Ramos (cell line): ENCODE data around the gene NOSTRIN.

Source experiments
- in situ Hi-C: fragments of 300-500 bp; cut with MboI; formaldehyde crosslinking; loops from one replicate; pipeline ENCODE4 v1.14.3; 2022; ENCODE audit warnings: low sequenced_read_pairs; ENCODE audit not compliant: unreplicated experiment

The NOSTRIN gene

DNA sequence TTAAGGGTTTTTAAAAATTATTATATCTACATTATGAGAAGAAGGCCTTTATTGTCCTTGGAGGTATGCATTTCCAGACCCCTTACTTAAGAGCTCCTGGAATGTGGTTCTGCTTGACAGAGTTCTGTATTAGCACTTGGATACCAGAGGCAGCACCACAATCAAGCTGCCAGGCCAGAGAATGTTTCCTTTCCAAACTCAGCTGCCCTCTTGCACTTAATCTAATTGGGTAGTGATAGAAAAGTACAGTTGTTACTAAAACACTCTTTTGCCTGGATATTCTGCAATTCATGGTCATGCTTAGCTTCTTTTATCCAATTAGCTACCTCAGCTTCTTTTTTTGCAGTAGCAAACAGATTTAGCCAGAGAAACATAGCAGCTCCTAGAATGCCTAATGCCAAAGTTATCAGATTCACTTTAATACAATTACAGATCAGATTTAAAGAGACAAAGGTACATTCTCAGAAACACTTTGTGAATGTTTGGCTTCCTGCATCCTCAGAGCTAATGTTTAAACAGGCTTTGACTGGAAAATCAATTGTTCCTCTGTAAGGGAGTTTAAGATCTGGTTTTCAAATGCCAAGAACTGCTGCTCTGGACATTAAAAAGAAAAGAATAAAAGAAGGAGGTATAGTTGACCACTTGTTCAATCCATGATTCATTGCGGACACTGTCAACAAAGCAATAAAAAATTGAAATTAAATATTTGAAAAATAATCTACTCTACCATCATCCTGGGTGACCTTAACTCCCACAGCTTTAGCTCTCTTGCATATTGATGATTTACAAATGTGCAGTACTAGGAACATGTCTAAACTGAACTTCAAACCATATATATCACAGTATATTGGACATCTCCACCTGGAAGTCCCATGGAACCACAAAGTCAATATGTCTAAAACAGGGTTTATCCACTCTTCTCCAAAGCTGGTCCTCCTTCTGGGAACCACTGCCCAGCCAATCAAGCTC lies 12.8 kb downstream of the NOSTRIN start:
- in situ Hi-C loops: no loop called here

DNA sequence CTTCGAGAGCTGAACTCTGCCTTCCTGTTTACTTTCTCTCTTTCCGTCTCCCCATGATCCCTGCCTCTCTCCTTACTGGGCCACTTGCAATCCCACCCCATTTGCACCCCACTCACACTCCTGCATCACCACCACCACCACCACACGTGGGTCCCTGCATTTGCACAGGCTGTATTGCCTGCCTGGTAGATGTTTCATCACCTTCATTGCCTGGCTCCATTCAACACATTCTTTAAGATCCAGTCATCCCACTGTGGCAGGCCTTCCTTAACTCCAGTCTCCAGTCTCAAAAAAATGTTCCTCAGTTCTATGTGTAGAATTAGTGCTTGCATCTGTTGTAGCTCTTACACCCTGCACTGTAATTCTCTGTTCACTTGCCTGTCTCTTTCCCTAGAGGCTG lies 13.9 kb downstream of the NOSTRIN start:
- in situ Hi-C loops: no loop called here

DNA sequence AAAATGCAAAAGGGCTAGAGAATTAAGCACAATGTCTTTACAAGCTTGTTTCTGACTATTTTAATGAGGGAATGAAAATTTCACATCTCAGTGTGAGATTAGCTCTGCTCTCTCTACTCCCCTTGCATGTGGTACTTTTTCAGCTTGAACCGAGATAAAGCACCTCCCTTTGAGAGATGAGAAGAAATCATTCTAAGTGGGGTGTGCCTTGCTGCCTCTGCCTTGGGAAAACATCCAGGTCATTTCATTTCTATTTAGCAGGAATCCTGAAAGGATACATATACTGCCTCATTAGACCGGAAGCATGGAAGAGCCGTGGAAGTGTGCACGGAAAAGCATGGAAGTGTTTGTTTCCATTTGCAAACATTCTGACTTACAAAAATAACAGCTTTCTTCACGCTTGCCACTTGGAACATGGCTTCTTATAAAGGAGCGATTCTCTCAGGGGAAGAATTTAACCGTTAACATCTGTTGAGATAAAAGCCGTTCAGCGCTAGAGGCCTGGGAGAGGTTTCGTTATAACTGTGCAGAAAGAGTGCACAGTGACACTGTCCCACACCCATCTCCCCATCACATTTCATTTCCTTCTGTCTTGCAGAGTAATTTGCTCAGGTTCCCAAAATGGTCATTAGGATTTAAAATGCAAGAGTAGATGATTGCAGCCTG lies 16.7 kb downstream of the NOSTRIN start:
- in situ Hi-C loops: no loop called here

DNA sequence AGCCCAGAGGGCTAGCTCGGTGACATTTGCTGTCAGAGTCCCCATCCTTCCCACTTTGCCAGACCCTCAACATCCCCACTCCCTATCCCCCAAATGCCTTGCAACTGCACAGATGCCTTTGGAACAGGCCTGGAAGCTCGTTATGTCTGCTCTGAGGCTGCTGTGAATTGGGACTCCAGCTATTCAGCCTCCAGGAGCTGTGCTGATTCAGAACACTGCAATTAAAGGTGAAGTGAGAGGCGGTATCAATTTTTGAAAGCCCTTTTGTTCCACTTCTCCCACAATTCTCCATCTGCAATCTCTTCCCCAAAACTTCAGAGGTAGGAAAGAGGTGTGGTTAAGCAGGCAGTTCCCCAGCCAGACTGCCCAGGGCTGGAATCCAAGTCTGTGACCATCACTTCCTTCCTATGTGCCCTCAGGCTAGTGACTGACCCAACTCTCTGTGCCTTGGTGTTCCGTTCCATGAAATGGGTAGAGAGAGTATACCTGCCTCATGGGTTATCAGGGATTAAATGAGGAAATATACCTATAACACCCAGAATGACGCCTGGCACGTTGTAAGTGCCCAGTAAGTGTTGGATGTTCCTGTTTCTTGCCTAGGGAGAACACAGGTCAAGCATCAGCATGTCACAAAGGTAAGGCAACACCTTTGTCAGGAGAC lies 17.5 kb downstream of the NOSTRIN start:
- in situ Hi-C loops: no loop called here

DNA sequence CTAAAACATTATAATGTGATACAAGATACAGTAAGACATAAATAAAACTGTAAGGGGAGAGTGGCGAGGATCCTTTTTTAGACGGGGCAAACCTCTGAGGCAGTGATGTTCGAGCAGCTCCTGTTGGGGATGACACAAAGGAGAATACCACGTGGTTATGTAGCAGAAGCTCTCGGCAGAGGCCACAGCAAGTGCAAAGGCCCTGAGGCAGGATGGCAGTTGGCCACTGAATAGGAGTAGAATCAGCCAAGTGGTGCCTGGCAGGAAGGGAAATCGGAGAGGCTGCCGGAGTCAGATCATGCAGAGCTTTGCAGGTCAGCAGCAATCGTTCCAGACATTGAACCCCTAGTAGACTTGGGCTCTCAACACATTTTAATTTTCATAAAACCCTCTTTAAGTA lies 19.1 kb downstream of the NOSTRIN start:
- in situ Hi-C loops: no loop called here

DNA sequence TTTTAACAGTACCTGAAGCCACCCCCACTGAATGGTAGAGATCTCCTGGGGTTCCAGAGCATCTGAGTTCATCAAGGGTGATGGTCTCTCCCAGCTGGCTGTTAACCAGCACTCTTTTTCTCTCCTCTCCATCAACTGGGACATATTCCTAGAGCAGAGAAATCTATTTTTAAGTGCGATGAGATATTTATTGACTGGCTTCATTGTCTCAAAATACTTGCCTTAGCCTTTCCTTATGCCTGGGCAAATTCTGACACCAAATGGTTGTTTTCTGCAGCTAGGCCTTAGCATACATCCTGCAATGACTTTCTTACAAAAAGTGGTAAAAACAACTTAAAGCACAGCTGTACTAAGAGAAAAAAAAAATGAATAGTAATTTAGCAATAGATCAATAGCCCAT lies 19.6 kb downstream of the NOSTRIN start:
- in situ Hi-C loops: no loop called here

DNA sequence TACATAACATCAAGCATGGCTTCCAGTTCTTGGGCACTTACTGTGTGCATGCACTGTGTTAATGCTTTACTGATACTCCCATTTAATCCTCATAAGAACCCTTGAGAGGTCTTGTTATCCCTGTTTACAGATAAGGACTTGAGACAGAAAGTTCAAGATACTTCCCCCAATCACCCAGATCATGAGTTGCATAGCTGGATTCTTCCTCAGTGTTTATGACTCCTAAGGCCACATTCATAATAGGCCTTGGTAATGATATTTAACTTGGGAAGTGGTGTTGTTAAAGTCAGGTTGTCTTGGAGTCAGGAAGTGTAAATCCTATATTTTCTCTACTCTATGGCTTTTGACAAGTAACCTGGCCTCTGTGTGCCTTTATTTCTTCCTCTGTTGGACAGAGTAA lies 22.7 kb downstream of the NOSTRIN start:
- in situ Hi-C loops: no loop called here

DNA sequence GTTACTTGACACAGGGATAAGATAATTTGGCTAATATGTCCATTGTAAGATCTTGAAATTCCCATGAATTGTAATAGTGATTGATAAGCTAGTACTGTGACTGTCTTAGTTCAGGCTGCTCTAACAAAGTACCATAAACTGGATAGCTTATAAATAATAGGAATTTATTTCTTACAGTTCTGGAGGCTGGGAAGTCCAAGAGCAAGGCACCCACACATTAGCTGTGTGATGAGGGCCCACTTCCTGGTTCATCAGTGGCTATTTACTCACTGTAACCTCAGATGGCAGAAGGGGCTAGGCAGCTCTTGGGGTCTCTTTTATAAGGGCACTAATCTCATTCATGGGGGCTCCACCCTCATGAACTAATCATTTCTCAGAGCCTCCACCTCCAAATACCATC lies 28.5 kb downstream of the NOSTRIN start:
- in situ Hi-C loops: no loop called here

DNA sequence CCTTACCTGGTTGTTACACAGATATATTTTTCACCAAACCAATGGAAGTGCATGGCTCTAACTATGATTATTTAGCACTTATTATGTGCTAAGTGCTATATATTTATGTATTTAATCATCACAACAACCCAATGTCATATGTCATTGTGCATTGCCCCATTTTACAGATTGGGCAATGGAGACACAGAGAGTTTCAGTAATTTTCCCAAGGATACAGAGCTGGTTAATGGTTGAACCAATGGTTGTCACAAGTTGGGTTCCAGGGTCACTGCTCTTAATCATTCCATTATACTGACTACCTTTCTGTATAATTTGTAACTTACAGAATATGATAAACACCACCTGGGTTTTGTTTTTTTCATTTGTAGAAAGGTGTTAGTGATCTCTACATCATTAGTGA lies 29.2 kb downstream of the NOSTRIN start:
- in situ Hi-C loops: no loop called here

DNA sequence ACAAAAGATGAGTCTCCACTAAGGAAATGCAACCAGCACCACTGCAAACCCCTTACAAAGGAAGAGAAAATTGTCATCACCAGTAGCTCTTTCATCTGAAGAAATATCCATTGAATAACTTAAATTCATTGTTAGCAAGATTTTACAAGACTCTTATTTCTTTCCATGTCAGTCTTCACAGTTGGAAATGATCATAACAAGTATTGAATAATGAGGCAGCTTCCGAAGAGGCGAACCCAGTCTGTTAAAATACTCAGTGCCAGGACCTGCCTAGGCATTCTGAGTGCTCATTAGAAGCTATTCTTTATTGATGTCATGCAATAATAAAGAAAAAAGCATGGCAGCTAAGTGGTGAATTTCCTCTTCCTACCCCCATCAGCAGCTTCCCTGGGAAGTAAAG lies 33.5 kb downstream of the NOSTRIN start:
- in situ Hi-C loops: no loop called here

DNA sequence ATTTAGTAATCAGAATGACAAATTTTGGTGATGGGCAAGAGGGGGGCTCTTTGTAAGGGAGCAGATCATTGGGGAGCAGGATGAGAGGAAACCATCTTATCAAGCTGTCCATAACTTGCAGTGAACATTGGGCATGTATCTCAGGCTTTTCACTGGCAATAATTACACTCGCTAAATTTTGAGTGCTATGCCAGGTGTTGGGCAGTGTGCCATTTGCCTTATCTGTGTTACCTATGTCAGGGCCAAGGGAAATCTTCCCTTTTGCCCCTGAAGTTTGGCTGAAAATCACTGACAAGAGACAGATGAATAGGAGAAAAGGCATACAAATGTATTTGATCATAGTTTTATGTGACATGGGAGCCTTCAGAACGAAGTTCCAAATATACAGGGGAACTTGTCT lies 39.0 kb downstream of the NOSTRIN start:
- in situ Hi-C loops: no loop called here

DNA sequence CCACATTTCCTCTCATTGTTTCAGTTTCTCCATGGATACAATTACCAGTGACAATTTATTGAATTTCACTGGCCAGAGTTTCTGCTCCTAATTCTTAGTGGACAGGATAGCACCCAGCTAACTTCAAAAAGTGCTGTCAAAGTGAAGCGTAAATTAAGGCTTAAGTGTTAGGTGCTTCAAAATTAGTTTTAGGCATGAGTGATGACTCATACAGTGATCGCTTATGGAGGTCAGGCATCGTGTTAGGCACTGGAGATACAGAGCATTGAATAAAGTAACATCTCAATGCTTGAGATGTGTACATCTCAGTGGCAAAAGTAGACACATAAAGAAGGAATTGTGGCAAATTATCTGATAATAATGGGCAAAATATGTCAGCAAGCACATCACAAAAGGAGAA lies 40.8 kb downstream of the NOSTRIN start:
- in situ Hi-C loops: no loop called here

DNA sequence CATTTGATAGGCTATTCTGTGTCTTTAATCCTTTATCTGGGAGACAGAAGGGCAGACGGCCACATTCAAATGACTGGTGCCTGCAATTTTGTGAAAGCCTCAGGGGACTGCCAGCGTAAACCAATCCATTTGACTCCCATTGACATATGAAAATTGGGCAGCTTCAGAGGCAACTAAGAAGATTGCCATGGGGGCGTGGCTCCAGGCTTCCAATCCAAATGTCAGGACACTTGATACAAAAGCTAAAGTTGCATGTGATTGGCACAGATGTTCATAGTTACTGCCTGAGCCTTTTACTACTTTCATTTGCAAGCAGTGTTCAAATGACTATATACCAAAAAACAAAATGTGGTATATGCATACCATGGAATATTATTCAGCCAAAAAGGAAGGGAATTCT lies 45.8 kb downstream of the NOSTRIN start:
- in situ Hi-C loops: no loop called here

DNA sequence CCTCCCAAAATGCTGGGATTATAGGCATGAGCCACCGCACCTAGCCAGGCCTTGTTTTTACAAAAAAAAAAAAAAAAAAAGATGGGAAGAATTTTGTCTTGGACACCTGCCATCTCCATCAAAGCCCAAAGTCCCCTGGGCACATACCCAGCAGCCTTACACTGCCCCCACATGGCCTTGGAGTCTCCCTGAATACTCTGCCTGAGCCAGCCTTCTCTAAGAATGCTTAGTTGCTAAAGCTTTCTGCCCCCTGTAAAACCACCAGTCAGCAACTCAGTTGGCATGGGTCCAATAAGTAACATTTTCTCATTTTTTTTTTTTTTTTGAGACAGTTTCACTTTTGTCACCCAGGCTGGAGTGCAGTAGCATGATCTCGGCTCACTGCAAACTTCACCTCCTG lies 47.2 kb downstream of the NOSTRIN start:
- in situ Hi-C loops: no loop called here

DNA sequence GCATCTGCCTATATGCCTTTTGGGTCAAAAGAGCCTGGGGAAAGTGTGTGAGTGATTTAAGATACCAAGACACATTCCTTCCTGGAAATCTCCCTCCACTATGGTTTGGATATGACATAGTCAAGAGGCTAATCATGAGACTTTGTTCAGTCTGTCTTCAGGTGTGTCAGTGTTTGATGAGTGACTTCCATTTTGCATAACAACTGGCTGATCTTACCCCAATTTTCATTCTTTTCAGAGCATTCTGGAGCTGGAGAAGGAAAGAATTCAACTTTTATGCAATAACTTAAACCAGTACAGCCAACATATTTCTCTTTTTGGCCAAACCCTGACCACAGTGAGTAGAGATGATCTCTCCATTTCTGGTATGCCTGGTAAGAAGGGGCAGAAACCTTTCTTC lies 48.4 kb downstream of the NOSTRIN start:
- in situ Hi-C loops: no loop called here

DNA sequence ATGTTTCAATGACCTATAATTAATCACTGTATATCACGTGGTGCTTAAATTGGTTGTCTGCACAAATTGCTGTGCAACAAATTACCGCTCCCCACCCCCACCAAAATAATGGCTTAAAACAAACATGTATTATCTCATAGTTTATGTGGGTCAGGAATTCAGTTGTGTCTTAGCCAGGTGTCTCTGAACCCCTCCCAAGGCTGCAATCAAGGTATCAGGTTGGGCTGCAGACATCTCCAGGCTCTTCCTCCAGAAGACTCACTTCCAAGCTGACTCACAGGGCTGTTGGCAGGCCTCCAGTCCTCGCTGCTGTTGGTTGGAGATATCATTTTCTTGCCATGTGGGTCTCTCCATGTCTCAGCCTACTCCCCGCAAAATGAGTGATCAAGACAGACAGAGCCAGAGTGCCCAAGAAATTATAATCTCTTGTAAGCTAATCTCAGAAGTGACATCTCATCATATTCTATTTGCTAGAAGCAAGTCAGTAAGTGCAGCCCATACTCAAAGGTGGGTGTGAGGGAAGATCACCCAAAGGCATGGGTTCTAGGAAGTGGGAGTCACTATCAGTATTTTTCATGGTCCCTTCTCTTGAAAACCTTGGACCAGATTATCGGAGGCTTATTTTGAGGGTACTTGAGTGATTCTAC lies 49.4 kb downstream of the NOSTRIN start:
- in situ Hi-C loops: no loop called here

DNA sequence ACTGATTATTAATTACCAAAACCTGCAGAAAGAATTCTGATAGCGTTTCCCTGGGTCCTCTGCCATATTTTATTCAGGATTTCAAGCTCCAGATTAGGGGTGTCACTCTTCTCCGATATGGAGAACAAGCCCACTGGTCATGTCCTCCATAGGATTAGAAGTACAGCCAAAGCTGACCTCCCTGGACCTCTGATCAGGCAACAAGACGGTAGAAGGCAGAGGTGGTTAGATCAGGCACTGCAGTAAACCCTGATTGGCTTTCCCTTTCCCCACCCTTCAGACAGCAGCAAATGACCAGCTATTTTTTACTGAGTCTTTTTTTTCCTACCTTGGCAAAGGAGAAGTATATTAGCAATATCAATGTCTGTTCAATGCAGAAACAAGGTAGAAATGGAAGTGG lies 50.0 kb downstream of the NOSTRIN start:
- in situ Hi-C loops: no loop called here

DNA sequence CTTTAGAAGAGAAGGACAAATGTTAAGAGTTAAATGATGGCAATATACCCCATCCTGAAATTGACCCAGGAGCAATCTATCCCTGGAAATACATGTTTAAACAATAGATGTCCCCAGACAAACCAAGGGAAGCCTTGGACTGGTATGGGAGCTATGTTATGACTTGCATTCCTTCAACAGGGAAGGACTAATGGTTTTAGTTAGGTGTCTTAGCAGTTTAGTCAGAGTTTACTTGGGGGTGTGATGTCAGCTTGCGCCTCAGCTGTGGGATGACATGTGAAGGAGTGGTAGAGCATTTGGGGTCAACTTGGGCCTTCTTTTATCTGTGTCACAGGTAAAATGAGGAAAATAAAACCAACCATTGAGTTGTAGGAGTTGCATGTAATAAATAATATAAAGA lies 51.0 kb downstream of the NOSTRIN start:
- in situ Hi-C loops: no loop called here

DNA sequence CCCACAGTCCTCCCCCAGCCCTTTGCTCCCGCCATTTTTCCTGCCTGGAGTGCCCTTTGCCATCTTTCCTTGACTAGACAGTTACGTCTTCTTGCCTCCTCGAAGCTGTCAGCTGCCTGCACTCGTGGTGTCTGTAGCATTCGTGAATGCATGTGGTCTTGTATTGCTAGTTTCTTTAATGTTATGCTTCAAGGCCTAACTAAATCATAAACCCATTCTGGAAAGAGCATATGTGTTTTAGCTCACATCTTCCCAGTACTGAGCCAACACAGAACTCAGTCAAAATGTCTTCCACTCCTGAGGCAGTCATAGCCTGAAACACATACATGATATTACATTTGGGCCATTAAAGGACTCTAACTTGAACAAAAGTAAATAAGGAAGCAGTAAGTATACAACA lies 52.2 kb downstream of the NOSTRIN start:
- in situ Hi-C loops: no loop called here

DNA sequence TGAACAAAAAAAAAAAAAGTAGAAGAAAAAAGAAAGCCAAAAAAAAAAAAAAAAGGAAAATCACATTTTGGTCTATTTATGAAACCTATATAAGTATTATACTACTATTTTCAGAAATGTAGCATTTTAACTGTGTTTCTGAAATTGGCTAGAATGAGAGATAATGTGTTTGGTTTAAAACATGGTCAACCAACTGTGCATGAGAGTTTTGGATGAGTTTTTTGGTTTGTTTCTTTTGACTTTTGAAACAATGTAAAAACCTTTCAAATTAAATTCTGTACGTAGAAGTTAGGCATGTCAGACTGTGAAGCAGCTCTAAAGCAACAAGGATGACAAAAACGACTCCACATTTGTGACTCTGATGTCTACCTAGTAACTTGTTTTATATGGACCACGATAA lies 53.2 kb downstream of the NOSTRIN start:
- in situ Hi-C loops: no loop called here

DNA sequence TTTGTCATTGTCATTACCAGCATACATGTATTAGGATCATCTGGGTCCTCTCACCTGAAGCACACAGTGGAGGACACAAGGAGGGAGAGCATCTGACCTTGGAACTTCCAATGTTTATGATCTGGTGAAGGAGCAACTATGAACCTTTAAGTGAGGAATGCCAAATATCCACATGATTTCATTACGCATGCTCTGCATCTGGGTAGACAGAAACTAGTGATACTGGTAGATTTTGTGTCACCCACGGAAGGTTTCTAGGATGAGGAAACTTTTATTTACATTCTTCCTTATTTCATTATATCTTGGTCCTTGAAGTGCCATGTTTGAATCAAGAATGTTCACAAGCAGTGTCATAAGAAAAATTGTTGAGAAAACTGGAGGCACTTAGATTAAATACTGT lies 55.7 kb downstream of the NOSTRIN start:
- in situ Hi-C loops: no loop called here
